CD4-positive, alpha-beta T cell treated with Interferon gamma for 1 hour (primary cell): Measurements from ENCODE around the gene PSD4.
A peak's percentile ranks its signal among the peaks of the same experiment; 100 is the strongest.

Experiments
- DNase-seq: peaks from one replicate; pipeline ENCODE4 v3.0.0-alpha.2; 2020

The PSD4 gene

GRCh38 chr2:113225263-113226259, 51.8 kb downstream of the PSD4 start:
- no peak for DNase-seq

- no peak for DNase-seq
These were observed 52.7 kb downstream of the PSD4 start for GRCh38 chr2:113226462-113226861.

GRCh38 chr2:113227290-113227689, 53.5 kb downstream of the PSD4 start:
- DNase-seq, result no peak

DNA sequence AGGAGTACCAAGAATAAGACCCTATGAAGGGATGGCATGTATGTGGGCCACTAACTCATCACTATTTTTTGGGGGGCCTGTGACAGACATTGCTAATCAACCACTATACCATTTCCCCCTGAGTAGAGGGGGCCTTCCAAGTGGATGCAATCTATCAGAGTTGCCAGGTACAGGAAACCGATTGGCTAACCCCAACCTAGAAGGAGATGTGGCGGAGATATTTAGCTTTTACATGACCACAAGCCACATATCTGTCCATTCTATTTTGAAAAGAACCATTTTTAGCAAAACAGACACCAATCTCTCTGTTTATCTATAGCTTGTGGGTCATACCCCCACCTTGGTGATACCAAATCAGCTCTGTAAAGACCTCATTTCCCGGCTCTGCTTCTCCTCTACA, 53.9 kb downstream of the PSD4 start:
- no peak for DNase-seq

DNA sequence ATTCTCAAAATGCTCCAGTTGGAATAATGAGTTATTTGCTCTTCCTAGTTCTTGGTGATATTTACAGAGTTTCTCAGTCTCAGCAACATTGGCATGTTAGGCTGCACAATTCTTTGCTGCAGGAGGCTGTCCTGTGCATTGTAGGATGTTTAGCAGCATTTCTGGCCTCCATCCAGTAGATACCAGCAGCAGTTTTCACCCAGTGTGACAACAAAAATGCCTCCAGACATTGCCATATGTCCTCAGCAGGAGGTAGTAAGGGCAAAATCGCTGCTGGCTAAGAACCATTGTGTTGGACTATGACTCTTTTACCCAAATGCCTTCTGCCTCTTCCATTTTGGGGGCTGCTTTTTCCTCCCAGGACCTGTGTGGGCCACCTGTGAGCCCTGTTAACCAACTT, 54.6 kb downstream of the PSD4 start:
- no peak for DNase-seq

DNA sequence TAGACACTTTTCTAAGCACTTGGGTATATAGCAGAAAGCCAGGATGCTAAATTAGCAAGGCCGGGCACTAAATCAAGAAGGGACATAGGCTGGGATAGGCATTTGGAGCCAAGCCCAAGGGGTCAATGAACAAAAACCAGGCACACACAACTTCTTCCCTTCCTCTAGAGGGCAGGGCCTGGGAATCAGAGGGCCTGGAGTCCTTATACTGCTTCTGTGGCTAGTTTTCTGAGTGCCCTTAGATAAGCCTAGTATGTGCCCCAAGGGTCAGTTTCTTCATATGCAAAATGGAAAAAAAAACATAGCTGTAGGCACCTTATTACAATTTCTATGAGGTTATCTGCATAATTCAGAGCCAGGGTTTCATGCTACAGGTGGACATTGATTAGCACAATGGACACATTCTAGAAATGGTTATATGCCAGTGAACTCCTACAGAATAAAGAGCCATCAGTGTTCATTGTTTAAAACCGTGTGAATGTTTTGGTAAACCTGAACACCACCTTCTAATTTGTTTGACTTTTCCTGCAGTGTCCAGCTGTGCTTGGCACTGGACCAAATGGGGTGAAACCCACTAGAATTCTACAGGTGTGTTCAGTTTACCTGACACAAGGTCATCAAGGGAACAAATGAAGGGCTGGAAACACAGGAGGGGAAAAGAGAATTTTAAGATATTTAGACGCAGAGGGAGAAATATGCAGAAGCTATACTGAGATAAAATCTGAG, 55.4 kb downstream of the PSD4 start:
- no peak for DNase-seq

GRCh38 chr2:113229795-113230194, 56.0 kb downstream of the PSD4 start:
- no peak for DNase-seq

DNA sequence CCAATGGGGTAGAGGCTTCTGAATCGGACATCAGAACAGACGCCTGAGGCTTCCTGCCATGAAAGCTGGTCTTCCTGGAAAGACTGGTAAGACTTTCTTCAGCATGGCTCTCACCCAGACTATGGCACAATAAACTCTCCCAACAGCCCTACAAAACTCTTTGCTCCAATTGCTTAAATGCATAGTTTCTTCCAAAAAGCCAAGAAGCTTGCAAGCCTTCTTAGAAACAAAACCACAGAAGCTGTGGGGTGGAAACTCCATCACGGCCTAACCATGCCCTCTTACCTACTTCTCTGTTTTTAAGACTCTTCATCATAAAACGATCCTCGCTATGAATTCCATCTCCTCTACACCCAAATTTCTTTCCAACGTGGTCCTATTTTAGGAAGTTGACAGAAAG, 56.8 kb downstream of the PSD4 start:
- DNase-seq, result no peak

DNA sequence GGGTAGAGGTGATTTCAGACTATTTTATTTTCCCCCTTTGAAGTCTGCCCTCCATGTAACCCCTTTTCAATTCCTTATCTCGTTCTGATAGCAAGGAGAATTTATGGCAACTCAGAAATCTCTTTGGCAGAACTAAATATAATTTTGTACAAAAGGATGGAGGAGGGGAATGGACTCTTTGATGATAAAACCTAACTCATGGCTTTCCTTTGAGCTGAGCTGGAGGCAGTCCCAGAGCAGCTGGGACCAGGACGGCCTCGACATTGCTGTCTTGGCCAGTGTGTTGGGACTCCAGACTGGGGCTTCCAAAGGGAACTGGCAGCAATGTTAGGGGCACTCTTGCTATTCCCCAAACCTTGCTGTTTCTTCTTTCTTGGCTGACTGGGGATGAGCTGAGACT, 57.3 kb downstream of the PSD4 start:
- no peak for DNase-seq

GRCh38 chr2:113232123-113232522, 58.4 kb downstream of the PSD4 start:
- DNase-seq, result no peak

DNA sequence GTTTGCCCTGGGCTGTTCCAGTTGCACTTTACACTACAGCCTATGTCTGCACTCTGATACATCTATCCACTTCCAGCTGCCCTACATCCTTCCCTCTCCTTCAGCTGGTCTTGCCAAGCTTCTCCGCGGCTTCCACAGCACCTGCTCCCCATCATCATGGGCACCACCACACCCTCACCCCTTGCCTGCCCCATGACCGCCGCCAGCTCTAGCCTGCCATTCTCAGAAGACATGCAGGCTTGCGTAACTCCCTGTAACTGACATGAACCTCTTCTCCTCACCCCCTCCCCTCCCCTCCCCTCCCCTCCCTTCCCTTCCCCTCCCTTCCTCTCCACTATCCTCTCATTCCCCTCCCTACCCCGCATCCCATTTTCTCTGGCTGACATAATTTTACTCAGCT, 59.0 kb downstream of the PSD4 start:
- DNase-seq, result no peak

DNA sequence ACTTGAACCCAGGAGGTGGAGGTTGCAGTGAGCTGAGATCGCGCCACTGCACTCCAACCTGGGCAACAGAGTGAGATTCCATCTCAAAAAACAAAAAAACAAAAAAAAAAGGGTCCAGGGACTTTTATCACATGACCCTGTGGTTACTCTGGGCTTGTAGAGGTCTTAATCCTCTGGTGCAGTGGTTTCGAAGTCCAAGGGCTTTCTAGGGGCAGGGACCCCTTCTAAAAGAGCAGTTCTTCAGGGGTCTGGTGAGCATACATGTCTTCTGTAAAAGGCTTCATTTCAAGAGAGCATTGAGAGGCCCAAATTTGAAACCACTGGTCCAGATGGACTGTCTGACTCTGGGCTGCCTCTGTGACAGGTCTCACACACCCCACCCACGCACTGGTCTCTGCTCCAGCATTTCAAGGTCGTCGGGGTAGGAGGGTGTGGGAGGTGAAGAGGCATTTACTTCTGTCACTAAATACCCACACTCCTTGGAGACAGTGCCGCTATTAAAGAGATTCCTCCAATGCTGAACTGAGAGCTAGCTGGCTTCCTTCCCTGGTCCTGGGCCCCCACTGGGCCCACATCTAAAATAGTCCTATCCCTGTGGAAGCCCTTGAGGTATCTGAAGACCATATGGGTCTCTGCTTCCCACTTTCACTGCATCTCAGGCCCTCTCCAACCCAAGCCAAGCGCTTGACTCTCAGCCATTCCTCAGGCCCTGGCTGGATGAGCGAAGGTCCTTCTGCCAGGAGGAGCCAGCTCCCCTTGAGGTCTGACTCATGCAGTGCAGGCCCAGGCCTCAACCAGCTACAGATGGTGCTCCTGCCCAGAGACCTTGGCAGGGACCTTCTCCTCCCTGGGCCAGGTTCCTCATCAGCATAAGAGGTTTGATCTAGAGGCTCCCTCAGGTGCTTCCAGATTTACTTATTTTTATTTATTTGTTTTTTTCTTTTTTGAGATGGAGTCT, 60.1 kb downstream of the PSD4 start:
- no peak for DNase-seq

GRCh38 chr2:113234721-113235346, 61.1 kb downstream of the PSD4 start:
- DNase-seq, result no peak

GRCh38 chr2:113235347-113236226, 61.8 kb downstream of the PSD4 start:
- peak; percentile 72 for DNase-seq

DNA sequence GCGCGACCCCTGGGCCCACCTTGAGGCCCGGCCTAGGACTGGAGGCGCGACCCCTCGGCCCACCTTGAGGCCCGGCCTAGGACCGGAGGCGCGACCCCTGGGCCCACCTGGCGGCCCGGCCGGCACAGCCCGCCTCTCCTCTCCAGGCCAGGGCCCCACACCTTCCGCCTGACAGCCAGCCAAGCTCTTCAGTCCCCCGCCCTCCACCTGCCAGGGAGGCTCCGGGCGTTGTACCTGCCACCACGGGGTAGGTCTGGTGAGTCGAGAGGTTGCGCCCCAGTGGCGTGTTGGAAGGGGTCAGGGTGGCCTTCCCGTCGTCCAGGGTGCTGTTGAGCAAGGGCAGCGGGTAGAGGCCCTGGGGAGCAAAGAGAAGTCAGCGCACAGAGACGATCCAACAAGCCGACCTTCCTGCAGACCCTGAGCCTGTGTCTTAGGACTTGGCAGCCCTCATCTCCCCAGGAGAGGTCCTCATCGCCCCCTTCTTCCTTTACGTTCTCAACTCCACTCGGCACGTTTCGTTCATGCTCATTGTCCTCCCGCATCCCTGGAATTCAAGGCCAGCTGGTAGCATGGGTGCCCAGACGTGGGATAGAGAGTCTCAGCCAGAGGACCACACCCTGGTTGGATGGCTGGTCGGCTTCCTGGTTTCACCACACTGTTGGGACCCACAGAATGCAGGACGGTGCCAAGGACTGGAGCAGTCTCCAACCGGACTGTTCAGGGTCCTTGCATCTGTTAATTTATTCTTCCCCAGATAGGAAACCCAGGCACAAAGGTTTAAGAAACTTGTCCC, 62.8 kb downstream of the PSD4 start:
- DNase-seq, result no peak

- DNase-seq, result no peak
These were observed 63.9 kb downstream of the PSD4 start for GRCh38 chr2:113237604-113238160.

- no peak for DNase-seq
These were observed 65.4 kb downstream of the PSD4 start for GRCh38 chr2:113238871-113239839.

- DNase-seq, result no peak
These were observed 66.6 kb downstream of the PSD4 start for GRCh38 chr2:113240150-113240914.
